ENCODE data around the gene KIAA1671.

DNA sequence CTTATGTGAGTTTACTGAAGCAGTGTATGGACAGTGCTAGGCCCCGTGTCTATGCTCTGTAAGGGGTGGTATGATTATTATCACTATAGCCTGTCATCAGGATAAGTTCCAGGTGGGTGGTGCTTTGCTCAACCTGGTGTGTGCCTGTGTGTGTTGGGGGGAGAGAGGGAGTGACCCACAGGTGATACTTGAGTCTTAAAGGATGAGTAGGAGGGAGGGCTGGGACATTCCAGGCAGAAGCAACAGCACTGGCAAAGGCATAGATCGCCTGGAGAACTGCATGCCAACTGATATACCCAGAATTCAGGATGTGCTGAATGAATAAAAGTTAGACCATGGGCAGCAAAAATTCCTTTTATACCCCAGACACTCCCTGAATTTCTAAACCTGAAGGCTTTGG is 4.5 kb downstream of the KIAA1671 start:
- TF ChIP-seq, protein P1, sequence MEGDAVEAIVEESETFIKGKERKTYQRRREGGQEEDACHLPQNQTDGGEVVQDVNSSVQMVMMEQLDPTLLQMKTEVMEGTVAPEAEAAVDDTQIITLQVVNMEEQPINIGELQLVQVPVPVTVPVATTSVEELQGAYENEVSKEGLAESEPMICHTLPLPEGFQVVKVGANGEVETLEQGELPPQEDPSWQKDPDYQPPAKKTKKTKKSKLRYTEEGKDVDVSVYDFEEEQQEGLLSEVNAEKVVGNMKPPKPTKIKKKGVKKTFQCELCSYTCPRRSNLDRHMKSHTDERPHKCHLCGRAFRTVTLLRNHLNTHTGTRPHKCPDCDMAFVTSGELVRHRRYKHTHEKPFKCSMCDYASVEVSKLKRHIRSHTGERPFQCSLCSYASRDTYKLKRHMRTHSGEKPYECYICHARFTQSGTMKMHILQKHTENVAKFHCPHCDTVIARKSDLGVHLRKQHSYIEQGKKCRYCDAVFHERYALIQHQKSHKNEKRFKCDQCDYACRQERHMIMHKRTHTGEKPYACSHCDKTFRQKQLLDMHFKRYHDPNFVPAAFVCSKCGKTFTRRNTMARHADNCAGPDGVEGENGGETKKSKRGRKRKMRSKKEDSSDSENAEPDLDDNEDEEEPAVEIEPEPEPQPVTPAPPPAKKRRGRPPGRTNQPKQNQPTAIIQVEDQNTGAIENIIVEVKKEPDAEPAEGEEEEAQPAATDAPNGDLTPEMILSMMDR (IDR thresholded peaks at IDR 0.05) = no peak
- no peak for TF ChIP-seq EP300 (IDR thresholded peaks at IDR 0.05)

Data from esophagus muscularis mucosa (tissue), 3 donors.